Neural cell (in vitro differentiated cells): ENCODE data around the gene ERP44. TPM values are rescaled to one million over a fixed set of nuclear protein-coding genes. Genes with fewer than 3 reads are reported as not detected.

Experiments
- H2AFZ ChIP-seq: fragments of 200-600, 300-800 bp; sonication (generic), shearing (Covaris generic); 2 replicates; pipeline ENCODE4 v1.6.0; 2014; ENCODE audit warnings: low read depth, mild to moderate bottlenecking, antibody characterized with exemption, low read length, moderate library complexity
- H3F3A ChIP-seq: fragments of 200-600 bp; shearing (Covaris generic); 2 replicates; pipeline ENCODE4 v1.6.1; 2016; ENCODE audit warnings: mild to moderate bottlenecking, moderate library complexity, mixed read lengths, antibody characterized with exemption, low read length; ENCODE audit not compliant: insufficient read depth, poor library complexity, severe bottlenecking
- H3K27ac ChIP-seq: fragments of 200-600, 300-800 bp; sonication (generic), shearing (Covaris generic); 2 replicates; pipeline ENCODE4 v1.5.1; 2014; ENCODE audit warnings: mild to moderate bottlenecking, low read length, moderate library complexity
- H3K27me3 ChIP-seq: fragments of 300-800, 200-600 bp; sonication (generic), shearing (Covaris generic); 2 replicates; pipeline ENCODE4 v1.6.0; 2014; ENCODE audit warnings: mild to moderate bottlenecking, low read depth, low read length, moderate library complexity; ENCODE audit not compliant: insufficient read depth
- H3K36me3 ChIP-seq: fragments of 300-800, 200-600 bp; sonication (generic), shearing (Covaris generic); 2 replicates; pipeline ENCODE4 v1.5.1; 2014; ENCODE audit warnings: mild to moderate bottlenecking, antibody characterized with exemption, low read length, moderate library complexity; ENCODE audit not compliant: insufficient read depth
- H3K4me2 ChIP-seq: fragments of 300-800, 200-600 bp; sonication (generic), shearing (Covaris generic); 2 replicates; pipeline ENCODE4 v1.6.0; 2014; ENCODE audit warnings: mild to moderate bottlenecking, low read length
- H3K4me3 ChIP-seq: fragments of 300-800, 200-600 bp; sonication (generic), shearing (Covaris generic); 2 replicates; pipeline ENCODE4 v1.5.1; 2014; ENCODE audit warnings: mild to moderate bottlenecking, low read length, moderate library complexity
- H3K79me2 ChIP-seq: fragments of 200-600 bp; shearing (Covaris generic); replicated peaks from 2 replicates; pipeline ENCODE4 v1.6.0; 2014; ENCODE audit warnings: mild to moderate bottlenecking, low read length, moderate library complexity; ENCODE audit not compliant: insufficient read depth
- H3K9ac ChIP-seq: fragments of 300-800, 200-600 bp; sonication (generic), shearing (Covaris generic); 2 replicates; pipeline ENCODE4 v1.6.1; 2016; ENCODE audit warnings: mild to moderate bottlenecking, low read length, mixed read lengths
- H3K9me2 ChIP-seq: fragments of 200-600 bp; shearing (Covaris generic); 2 replicates; pipeline ENCODE4 v1.6.1; 2016; ENCODE audit warnings: mild to moderate bottlenecking, low read length, mixed read lengths; ENCODE audit not compliant: insufficient read depth
- H3K9me3 ChIP-seq: fragments of 200-600, 300-800 bp; sonication (generic), shearing (Covaris generic); 2 replicates; pipeline ENCODE4 v1.6.1; 2016; ENCODE audit warnings: mild to moderate bottlenecking, mixed run types, low read length, moderate library complexity, mixed read lengths
- H4K20me1 ChIP-seq: fragments of 200-600 bp; shearing (Covaris generic); 2 replicates; pipeline ENCODE4 v1.6.1; 2016; ENCODE audit warnings: mild to moderate bottlenecking, mixed run types; ENCODE audit not compliant: insufficient read depth
- EP300 ChIP-seq: fragments of 450-650 bp; conservative IDR thresholded peaks from 2 replicates; pipeline ENCODE4 v1.6.1; 2014; ENCODE audit warnings: antibody characterized with exemption, mild to moderate bottlenecking, moderate library complexity; ENCODE audit not compliant: poor library complexity, severe bottlenecking
- EZH2 ChIP-seq: fragments of 200-600, 300-800 bp; shearing (Covaris generic), sonication (generic); IDR thresholded peaks from 2 replicates; pipeline ENCODE4 v1.6.1; 2014; ENCODE audit warnings: antibody characterized with exemption, low read length, borderline replicate concordance, mild to moderate bottlenecking; ENCODE audit not compliant: insufficient read depth, poor library complexity, severe bottlenecking
- MXI1 ChIP-seq: fragments of 450-650 bp; conservative IDR thresholded peaks from 2 replicates; pipeline ENCODE4 v1.6.1; 2014; ENCODE audit warnings: antibody characterized with exemption, mild to moderate bottlenecking; ENCODE audit not compliant: poor library complexity, severe bottlenecking
- RAD21 ChIP-seq: fragments of 450-650 bp; conservative IDR thresholded peaks from 2 replicates; pipeline ENCODE4 v1.6.1; 2014; ENCODE audit warnings: antibody characterized with exemption, mild to moderate bottlenecking, moderate library complexity
- SMC3 ChIP-seq: fragments of 450-650 bp; conservative IDR thresholded peaks from 2 replicates; pipeline ENCODE4 v1.6.1; 2014; ENCODE audit warnings: antibody characterized with exemption, mild to moderate bottlenecking, moderate library complexity; ENCODE audit not compliant: poor library complexity
- TAF1 ChIP-seq: IDR thresholded peaks from 2 replicates; pipeline ENCODE4 v1.6.1; 2012; ENCODE audit warnings: low read depth
- polyA plus RNA-seq: library from polyadenylated mRNA; depleted of rRNA; stranded (reverse); fragments of >200 nt; gene quantifications from 2 replicates; pipeline ENCODE4 v1.2.3, GENCODE V29; 2014
- TF ChIP-seq, protein P1 (sequence below): IDR thresholded peaks from 2 replicates; pipeline ENCODE4 v1.6.1; 2012; ENCODE audit warnings: borderline replicate concordance
- TF ChIP-seq, protein P2 (sequence below): fragments of 450-650 bp; IDR thresholded peaks from 2 replicates; pipeline ENCODE4 v1.5.1; 2014; ENCODE audit warnings: antibody characterized with exemption, mild to moderate bottlenecking, moderate library complexity; ENCODE audit not compliant: poor library complexity, severe bottlenecking

Gene ERP44
- polyA plus RNA-seq, 1 donor from 2014 or later, result 30.6 TPM

- Histone ChIP-seq H3K4me3 (no peak overlapping the region), H3K9ac (no peak overlapping the region), H3K4me2 (no peak overlapping the region), H2AFZ (no peak overlapping the region), H3K9me2 (no peaks in the 10 kb centered on the region), H3K27ac (no peak overlapping the region), H3F3A (no peaks in the 10 kb centered on the region), H3K9me3 (no peaks in the 10 kb centered on the region), H4K20me1 (no peaks in the 10 kb centered on the region), H3K79me2 (no peaks in the 10 kb centered on the region), H3K36me3 (no peaks in the 10 kb centered on the region), H3K27me3 (no peaks in the 10 kb centered on the region)
- no peak for TF ChIP-seq RAD21
- TF ChIP-seq, protein P1, sequence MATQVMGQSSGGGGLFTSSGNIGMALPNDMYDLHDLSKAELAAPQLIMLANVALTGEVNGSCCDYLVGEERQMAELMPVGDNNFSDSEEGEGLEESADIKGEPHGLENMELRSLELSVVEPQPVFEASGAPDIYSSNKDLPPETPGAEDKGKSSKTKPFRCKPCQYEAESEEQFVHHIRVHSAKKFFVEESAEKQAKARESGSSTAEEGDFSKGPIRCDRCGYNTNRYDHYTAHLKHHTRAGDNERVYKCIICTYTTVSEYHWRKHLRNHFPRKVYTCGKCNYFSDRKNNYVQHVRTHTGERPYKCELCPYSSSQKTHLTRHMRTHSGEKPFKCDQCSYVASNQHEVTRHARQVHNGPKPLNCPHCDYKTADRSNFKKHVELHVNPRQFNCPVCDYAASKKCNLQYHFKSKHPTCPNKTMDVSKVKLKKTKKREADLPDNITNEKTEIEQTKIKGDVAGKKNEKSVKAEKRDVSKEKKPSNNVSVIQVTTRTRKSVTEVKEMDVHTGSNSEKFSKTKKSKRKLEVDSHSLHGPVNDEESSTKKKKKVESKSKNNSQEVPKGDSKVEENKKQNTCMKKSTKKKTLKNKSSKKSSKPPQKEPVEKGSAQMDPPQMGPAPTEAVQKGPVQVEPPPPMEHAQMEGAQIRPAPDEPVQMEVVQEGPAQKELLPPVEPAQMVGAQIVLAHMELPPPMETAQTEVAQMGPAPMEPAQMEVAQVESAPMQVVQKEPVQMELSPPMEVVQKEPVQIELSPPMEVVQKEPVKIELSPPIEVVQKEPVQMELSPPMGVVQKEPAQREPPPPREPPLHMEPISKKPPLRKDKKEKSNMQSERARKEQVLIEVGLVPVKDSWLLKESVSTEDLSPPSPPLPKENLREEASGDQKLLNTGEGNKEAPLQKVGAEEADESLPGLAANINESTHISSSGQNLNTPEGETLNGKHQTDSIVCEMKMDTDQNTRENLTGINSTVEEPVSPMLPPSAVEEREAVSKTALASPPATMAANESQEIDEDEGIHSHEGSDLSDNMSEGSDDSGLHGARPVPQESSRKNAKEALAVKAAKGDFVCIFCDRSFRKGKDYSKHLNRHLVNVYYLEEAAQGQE, result no peak
Measured at GRCh38 chr9:99953861-99954507, 144.8 kb downstream of the ERP44 start.

GRCh38 chr9:99948896-99949295 lies 149.9 kb downstream of the ERP44 start:
- no peak overlapping the region for H3K4me3 ChIP-seq
- no peaks in the 10 kb centered on the region for H3K9me3 ChIP-seq
- no peak overlapping the region for H3K4me2 ChIP-seq
- no peaks in the 10 kb centered on the region for H3K79me2 ChIP-seq
- H3F3A ChIP-seq, result no peaks in the 10 kb centered on the region
- no peak overlapping the region for H3K27ac ChIP-seq
- no peaks in the 10 kb centered on the region for H3K9me2 ChIP-seq
- no peaks in the 10 kb centered on the region for H3K36me3 ChIP-seq
- no peak overlapping the region for H3K9ac ChIP-seq
- H2AFZ ChIP-seq, result no peak overlapping the region
- H3K27me3 ChIP-seq, result no peaks in the 10 kb centered on the region
- H4K20me1 ChIP-seq, result no peaks in the 10 kb centered on the region
- TF ChIP-seq MXI1, result no peak
- TF ChIP-seq, protein P2, sequence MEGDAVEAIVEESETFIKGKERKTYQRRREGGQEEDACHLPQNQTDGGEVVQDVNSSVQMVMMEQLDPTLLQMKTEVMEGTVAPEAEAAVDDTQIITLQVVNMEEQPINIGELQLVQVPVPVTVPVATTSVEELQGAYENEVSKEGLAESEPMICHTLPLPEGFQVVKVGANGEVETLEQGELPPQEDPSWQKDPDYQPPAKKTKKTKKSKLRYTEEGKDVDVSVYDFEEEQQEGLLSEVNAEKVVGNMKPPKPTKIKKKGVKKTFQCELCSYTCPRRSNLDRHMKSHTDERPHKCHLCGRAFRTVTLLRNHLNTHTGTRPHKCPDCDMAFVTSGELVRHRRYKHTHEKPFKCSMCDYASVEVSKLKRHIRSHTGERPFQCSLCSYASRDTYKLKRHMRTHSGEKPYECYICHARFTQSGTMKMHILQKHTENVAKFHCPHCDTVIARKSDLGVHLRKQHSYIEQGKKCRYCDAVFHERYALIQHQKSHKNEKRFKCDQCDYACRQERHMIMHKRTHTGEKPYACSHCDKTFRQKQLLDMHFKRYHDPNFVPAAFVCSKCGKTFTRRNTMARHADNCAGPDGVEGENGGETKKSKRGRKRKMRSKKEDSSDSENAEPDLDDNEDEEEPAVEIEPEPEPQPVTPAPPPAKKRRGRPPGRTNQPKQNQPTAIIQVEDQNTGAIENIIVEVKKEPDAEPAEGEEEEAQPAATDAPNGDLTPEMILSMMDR, result no peak
- TF ChIP-seq TAF1, result no peak
- no peak for TF ChIP-seq SMC3
- TF ChIP-seq RAD21, result no peak
- TF ChIP-seq EZH2, result no peak
- no peak for TF ChIP-seq EP300

GRCh38 chr9:99948482-99948881 lies 150.3 kb downstream of the ERP44 start:
- Histone ChIP-seq H3K9me2 (no peaks in the 10 kb centered on the region), H3K27me3 (no peaks in the 10 kb centered on the region), H3K9me3 (no peaks in the 10 kb centered on the region), H3K4me2 (no peak overlapping the region), H3K9ac (no peak overlapping the region), H3K27ac (no peak overlapping the region), H3K79me2 (no peaks in the 10 kb centered on the region), H3F3A (no peaks in the 10 kb centered on the region), H4K20me1 (no peaks in the 10 kb centered on the region), H3K4me3 (no peak overlapping the region), H2AFZ (no peak overlapping the region), H3K36me3 (no peaks in the 10 kb centered on the region)
- no peak for TF ChIP-seq SMC3
- TF ChIP-seq RAD21, result no peak
- no peak for TF ChIP-seq MXI1
